GM21576 (cell line): ENCODE results near the gene ZMAT2.
"Not testable (repeated sequence)": the region's sequence is repeated elsewhere in the genome, so short reads cannot be mapped to it uniquely, and the experiment has no call there.

ENCODE experiments used
- ATAC-seq: cut with Tn5 transposase; IDR thresholded peaks from one replicate; pipeline ENCODE4 v1.9.1; 2021; ENCODE audit warnings: mild to moderate bottlenecking, moderate library complexity; ENCODE audit not compliant: unreplicated experiment

ZMAT2 gene

DNA sequence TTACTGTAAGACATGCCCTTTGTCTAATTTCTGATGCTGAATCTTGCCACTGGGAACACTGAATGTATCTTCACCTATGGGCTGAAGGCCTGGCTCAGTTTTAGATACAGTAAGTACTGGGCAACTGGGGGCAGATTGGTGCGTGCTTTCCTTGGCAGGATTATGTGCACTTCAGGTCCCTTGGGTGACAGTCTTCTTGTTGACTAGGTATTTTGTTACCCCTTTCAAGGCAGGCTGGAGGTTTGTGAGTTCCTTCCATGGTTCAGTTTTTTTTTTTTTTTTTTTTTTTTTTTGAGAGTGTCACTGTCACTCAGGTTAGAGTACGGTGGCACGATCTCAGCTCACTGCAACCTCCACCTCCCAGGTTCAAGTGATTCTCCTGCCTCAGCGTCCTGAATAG is 7.6 kb downstream of the ZMAT2 start:
- ATAC-seq, result no peak

DNA sequence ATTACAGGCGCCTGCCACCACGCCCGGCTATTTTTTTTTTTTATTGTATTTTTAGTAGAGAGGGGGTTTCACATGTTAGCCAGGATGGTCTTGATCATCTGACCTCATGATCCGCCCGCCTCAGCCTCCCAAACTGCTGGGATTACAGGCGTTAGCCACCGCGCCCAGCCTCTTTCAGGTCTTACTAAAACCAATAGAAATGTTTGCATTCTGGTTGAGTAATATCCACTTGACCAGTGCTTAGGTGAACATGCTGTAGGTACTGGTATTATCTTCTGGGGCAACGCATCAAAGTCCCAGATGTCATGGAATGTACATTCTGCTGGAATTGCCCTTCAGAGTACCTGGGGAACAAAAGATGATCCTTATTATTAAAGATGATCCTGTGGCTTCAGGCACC is 8.5 kb downstream of the ZMAT2 start:
- not testable (repeated sequence) for ATAC-seq

DNA sequence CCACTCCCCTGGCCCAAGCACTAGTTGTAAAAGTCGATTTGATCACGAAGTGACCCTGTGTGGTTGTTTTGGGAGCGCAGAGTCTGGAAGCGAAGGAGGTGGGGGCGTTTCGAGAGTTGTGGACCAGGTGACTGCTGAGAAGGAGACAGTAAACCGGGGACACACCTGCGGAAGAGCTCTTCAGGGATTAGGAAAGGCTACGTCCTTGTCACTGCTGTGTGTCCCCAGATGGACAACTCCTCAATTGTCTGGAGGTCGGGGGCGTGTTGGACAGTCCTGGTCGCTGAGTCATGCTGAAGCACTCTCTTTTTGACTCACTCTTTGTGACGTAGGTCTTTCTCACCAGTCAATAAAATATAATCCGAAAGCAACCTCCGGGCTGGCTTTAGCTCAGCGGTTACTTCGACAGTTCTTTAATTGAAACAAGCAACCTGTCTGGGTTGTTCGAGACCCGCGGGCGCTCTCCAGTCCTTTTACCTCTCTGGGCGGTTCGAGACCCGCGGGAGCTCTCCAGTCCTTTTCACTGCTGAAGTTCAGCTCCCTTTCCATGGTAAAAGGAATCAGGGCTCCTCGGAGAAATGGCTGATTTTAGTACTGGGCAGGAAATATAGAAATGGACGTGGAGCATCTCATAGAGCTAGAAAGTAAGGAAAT is 10.8 kb downstream of the ZMAT2 start:
- peak; percentile 87 for ATAC-seq

DNA sequence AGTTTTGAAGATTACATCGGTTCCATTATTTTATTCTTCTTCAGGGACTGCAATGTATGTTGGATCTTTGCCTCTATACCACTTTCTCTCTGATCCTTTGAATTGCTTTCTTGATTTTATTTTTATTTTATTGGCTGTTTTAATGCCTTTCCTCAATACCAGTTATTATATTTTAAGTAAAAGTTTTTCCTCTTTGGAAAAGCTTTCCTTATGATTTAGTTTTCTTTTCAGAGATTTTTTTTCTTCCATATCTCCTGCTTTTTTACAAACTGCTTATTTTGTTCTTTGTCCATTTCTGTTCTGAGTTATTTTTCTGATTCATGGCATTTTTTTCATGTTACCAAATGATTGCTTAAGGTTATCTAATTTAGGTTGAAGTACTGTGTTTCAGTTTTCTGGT is 11.5 kb downstream of the ZMAT2 start:
- no peak for ATAC-seq

DNA sequence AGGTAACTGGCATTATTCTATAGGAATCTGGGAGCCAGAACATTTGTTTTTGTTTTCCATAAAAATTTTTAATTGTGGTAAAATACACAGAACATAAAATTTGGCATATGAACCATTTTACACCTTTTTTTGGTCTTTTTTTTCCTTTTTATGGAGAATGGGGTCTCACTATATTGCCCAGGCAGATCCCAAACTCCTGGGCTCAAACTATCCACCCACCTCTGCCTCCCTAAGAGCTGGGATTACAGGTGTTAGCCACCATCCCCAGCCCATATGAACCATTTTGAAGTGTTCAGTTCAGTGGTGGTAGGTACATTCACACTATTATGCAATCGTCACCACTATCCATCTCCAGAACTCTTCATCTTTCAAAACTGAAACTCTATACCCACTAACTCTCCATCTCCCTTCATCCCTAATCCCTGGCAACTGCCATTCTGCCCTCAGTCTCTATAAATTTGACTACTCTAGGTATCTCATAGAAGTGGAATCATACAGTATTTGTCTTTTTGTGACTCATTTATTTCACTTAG is 13.4 kb downstream of the ZMAT2 start:
- no peak for ATAC-seq

DNA sequence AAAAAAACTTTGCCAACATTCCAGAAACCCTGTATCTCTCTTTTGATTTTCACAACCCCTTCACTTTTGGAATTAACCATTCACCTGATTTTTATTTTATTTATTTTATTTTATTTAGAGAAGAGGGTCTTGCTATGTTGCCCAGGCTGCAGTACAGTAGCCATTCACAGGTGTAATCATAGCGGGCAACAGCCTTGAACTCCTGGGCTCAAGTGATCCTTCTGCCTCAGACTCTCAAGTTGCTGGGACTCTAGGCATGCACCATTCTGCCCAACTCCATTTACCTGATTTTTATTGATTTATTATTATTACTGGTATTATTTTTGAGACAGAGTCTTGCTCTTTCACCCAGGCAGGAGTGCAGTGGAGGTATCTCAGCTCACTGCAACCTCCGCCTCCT is 16.0 kb downstream of the ZMAT2 start:
- not testable (repeated sequence) for ATAC-seq

DNA sequence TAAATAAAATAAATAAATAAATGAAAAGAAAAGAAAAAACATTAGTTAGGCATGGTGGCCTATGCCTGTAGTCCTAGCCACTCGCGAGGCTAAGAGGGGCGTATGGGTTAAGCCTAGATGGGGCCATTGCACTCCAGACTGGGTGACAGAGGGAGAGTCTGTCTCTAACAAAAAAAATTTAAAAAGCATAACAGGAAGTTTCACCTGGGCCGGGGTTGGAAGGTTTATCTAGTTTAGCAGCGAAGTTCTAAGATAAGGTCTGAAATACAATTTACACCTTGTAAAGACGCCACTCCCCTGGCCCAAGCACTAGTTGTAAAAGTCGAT is 18.0 kb downstream of the ZMAT2 start:
- no peak for ATAC-seq

DNA sequence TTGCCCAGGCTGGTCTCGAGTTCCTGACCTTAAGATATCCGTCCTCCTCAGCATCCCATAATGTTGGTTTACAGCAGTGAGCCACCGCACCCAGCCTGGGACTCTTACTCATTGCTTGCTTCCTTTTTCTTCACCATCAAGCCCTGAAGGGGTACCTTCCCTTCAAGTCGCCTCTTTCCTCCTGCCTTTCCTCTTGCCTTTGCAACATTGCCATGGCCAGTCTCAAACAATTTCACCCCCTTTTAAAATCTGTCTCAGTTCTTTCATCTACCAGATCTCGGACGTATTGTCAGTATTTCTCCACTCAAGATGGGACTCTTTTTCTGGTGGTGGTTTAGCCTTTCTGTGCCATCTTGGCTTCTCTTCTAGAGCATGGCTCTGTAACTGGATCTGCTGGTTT is 20.5 kb downstream of the ZMAT2 start:
- not testable (repeated sequence) for ATAC-seq

DNA sequence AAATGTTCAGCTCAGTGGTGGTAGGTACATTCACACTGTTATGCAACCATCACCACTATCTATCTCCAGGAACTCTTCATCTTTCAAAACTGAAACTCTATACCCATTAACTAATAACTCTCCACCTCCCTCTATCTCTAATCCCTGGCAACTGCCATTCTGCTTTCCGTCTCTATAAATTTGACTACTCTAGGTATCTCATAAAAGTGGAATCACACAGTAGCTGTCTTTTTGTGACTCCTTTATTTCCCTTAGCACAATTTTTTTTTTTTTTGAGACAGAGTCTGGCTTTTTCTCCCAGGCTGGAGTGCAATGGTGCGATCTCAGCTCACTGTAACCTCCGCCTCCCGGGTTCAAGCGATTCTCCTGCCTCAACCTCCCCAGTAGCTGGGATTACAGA is 21.1 kb downstream of the ZMAT2 start:
- not testable (repeated sequence) for ATAC-seq

DNA sequence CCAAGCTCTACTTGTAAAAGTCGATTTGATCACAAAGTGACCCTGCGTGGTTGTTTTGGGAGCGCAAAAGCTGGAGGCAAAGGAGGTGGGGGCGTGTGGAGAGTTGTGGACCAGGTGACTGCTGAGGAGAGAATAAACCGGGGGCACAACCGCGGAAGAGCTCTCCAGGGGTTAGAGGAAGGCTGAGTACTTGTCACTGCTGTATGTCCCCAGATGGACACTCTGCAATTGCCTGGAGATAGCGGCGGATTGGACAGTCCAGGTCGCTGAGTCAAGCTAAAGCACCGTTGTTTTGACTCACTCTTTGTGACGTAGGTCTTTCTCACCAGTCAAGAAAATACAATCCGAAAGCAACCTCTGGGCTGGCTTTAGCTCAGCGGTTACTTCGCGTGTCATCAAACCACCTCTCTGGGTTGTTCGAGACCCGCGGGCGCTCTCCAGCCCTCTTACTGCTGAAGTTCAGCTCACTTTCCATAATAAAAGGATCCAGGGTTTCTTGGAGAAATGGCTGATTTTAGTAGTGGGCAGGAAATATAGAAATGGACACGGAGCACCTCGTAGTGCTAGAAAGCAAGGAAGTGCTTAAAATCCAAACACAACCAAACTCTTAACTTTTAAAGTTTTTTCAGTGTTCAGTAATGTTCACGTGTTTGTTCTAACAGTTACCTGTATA is 25.7 kb downstream of the ZMAT2 start:
- peak; percentile 88 for ATAC-seq

DNA sequence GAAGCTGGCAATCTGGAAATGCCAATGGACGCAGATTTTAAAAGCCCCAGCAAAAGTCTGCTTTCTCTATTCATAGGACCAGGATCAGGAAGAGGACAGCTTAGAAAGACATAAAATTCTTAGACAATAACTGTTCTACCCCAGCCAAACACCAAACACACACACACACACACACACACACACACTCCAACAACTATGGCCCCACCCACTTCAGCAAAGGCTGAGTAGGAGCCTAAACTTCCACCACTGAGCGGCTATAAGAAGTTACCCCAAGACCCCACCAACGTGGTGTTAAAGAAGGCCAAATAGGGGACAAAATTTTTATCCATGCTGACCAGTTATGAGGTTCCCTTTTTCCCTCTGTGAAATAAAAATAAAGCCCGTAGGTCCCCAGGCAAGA is 32.9 kb downstream of the ZMAT2 start:
- ATAC-seq, result no peak

DNA sequence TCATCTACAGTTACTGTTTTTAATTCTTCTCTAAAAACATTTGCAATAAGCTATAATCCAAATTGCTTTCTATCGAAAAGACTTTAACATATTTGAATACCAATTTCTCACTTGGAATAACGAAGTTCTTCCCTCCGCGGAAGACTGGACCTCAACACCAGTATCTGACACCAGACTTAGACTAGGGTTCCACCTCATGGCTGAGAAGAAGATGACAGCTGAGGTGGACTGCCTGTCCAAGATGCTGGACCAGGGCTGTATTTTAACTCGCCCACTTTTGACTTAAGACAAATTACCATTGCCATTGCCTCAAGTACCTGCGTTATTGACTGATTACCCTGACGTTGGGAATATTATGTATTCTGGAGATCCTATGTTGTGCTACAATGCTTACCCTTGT is 34.1 kb downstream of the ZMAT2 start:
- no peak for ATAC-seq

DNA sequence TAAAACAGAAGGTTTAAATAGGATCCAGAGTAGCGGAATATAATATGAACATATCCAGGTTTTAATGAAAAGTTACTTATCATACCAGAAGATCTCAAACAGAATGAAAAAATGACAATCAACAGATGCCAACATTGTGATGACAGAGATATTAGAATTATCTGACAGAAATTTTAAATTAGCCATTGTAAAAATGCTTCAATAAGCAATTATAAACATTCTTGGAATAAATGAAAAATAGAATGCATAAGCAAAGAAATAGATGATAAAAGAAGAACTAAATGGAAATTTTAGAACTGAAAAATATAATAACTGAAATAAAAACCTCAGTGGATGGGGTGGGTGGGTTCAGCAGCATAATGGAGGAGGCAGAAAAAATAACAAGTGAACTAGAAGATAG is 37.2 kb downstream of the ZMAT2 start:
- ATAC-seq, result no peak

DNA sequence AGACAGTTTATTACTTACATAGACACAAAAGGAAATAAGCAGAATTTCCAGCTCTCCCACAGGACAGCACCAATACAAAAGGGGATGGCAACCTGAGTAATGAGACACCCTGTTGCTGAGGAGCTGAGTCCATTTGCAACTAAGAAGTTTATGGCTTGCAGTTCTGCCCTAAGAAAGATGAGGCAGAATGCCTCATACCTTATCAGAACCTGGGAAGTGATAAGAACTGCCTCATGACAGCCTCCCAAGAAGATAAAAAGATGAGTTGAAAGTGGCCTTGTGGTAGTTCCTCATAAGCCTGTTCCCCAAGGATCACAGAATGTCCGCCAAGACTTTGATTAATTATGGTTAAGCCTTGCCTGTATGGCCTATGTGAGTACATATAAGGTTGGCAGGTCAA is 41.7 kb downstream of the ZMAT2 start:
- ATAC-seq, result no peak

DNA sequence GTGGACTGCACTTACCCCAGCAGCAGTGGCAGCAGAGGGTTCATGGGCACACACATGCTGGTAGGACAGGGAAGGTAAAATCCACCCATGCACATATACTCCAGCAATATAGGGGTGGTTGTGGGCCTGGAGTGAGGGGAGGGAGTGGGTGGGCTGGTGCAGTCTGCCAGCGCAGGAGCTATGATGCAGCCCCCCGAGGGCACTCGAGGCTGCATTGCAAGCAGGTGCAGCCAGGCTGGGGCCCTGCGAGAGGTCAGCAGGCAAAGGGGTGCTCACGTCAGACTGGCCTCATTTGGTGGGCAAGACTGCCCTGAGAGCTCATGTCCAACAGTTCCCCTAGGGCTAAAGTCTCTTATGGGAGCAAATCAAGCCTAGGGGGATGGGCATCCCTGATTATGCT is 53.3 kb downstream of the ZMAT2 start:
- ATAC-seq, result no peak
